ENCODE data around the gene CACNA1D.

The CACNA1D gene

DNA sequence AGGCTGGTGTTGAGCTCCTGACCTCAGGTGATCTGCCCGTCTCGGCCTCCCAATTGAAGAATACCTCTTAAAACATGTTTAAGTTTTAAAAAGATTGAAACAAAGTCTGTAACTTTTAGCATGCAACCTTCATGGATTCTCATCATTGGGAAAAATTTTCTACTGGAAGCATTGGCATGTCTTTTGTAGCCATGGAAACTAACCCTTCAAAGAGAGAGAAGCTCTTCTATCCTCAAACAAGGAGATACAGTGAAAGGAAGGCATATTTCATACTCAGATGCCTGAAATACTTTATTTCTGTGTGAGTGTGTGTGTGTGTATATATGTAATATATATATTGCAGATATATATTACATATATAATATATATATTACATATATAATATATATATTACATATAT is 196.9 kb downstream of the CACNA1D start:
- no peak for DNase-seq (ENCODE audit: low read depth)

- DNase-seq (ENCODE audit: low read depth): no peak
These were observed 197.5 kb downstream of the CACNA1D start for GRCh38 chr3:53691885-53692284.

- no peak for DNase-seq (ENCODE audit: low read depth)
These were observed 199.0 kb downstream of the CACNA1D start for GRCh38 chr3:53693451-53693850.

DNA sequence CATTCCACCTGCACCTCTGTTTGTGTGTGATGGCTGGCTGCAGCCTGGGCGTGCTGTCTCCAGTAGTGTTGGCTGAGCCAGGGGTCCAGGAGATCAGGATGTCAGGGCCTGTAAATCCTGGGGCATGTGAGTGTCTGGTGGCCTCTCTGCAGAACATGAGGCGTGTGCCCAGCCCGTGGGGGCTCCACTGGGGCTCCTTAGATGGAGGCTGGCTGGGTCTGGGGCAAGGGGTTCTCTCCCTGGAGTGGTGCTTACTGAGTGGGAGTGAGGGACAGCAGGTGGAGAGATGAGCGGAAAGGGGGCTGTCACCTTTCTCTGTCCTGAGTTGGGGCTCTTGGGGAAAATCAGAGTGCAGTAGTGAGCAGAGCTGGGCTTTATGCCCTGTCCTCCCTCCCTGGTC is 199.6 kb downstream of the CACNA1D start:
- DNase-seq (ENCODE audit: low read depth): no peak

DNA sequence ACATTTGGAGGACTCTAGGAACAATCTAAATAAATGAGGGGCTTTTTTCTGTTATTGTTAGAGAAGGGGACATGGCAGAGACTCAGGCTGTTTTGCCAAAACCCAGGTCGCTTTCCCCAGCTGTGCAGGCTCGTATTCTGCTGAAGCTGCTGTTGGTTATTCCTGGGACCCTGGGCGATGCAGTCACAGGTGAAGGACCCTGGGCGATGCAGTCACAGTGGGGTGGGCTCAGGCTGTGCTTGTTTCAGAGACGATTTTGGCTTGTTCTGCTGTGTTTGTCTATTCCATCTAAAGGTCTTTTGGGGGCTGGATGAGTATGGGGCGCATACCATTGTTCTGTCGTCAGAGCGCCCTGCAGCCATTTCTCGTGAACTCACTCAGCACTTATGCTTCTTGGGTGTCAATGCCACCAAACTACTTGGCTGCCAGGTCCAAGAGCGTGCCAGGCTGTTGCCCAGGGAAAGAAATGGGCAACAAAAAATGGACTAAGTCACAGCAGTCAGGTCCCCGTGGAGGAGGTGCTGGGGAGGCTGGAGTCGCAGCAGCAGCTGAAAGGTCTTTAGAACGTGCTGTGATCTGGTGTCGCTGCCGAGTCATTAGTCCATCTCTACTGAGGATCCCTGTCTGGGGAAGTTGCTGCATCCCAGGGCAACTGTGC is 200.4 kb downstream of the CACNA1D start:
- DNase-seq (ENCODE audit: low read depth): no peak

GRCh38 chr3:53695324-53695690 is 200.9 kb downstream of the CACNA1D start:
- DNase-seq (ENCODE audit: low read depth): no peak

- no peak for DNase-seq (ENCODE audit: low read depth)
These were observed 202.2 kb downstream of the CACNA1D start for GRCh38 chr3:53696401-53697172.

GRCh38 chr3:53700441-53700840 is 206.0 kb downstream of the CACNA1D start:
- no peak for DNase-seq (ENCODE audit: low read depth)

- no peak for DNase-seq (ENCODE audit: low read depth)
These were observed 208.5 kb downstream of the CACNA1D start for GRCh38 chr3:53702776-53703530.

- no peak for DNase-seq (ENCODE audit: low read depth)
These were observed 209.4 kb downstream of the CACNA1D start for GRCh38 chr3:53703630-53704362.

GRCh38 chr3:53704363-53704725 is 209.9 kb downstream of the CACNA1D start:
- DNase-seq (ENCODE audit: low read depth): no peak

GRCh38 chr3:53705024-53705745 is 210.8 kb downstream of the CACNA1D start:
- no peak for DNase-seq (ENCODE audit: low read depth)

GRCh38 chr3:53705774-53706173 is 211.4 kb downstream of the CACNA1D start:
- no peak for DNase-seq (ENCODE audit: low read depth)

DNA sequence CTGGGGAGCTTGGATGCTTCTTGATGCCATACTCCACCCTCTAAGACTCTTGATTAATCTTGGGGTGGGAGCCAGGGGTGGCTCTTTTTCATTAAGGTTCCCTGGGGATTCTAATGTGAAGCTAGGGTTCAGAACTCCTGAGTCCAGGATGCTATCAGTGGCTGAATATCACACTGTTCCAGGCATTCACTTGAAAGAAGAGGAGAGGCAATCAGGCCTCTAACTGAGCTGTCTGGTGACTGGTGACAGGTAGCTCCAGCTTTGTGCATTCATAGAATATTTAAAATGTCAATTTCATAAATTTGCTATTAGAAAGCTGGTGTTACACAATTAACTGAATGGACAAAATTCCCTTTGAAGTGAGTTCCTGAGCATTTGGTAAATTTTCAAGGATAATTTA is 212.8 kb downstream of the CACNA1D start:
- no peak for DNase-seq (ENCODE audit: low read depth)

GRCh38 chr3:53708001-53708621 is 213.7 kb downstream of the CACNA1D start:
- DNase-seq (ENCODE audit: low read depth): no peak

- DNase-seq (ENCODE audit: low read depth): no peak
These were observed 214.8 kb downstream of the CACNA1D start for GRCh38 chr3:53709256-53709655.

GRCh38 chr3:53709860-53710674 is 215.7 kb downstream of the CACNA1D start:
- DNase-seq (ENCODE audit: low read depth): peak; percentile 8

- no peak for DNase-seq (ENCODE audit: low read depth)
These were observed 217.0 kb downstream of the CACNA1D start for GRCh38 chr3:53711387-53711786.

GRCh38 chr3:53712817-53713388 is 218.5 kb downstream of the CACNA1D start:
- no peak for DNase-seq (ENCODE audit: low read depth)

DNA sequence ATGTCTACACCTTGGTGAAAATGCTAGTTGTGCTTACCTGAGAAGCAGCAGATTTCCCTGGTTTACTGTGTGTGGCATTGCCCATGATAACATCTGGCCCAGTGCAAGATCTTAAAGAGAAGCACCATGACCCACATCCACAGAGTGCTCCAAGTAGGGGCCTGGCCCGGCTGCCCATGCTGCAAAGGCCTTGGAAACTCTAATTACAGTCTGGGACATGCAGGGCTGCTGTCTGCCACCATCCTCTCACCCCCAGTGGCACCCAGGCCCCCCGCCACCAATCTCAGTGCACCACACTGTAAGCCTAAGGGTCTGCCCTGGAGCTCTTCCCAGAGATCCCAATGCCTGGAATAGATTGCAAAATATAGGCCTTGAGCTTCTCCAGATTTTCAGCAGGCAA is 219.2 kb downstream of the CACNA1D start:
- no peak for DNase-seq (ENCODE audit: low read depth)

Data from stimulated activated CD8-positive, alpha-beta memory T cell treated with anti-CD3 and anti-CD28 coated beads, Interleukin-15, amount 100 ng/mL, for 24 hours (primary cell).